ENCODE results near the gene ARFGEF3.
"Not testable (repeated sequence)": the region's sequence is repeated elsewhere in the genome, so short reads cannot be mapped to it uniquely, and the experiment has no call there.

ARFGEF3 gene

DNA sequence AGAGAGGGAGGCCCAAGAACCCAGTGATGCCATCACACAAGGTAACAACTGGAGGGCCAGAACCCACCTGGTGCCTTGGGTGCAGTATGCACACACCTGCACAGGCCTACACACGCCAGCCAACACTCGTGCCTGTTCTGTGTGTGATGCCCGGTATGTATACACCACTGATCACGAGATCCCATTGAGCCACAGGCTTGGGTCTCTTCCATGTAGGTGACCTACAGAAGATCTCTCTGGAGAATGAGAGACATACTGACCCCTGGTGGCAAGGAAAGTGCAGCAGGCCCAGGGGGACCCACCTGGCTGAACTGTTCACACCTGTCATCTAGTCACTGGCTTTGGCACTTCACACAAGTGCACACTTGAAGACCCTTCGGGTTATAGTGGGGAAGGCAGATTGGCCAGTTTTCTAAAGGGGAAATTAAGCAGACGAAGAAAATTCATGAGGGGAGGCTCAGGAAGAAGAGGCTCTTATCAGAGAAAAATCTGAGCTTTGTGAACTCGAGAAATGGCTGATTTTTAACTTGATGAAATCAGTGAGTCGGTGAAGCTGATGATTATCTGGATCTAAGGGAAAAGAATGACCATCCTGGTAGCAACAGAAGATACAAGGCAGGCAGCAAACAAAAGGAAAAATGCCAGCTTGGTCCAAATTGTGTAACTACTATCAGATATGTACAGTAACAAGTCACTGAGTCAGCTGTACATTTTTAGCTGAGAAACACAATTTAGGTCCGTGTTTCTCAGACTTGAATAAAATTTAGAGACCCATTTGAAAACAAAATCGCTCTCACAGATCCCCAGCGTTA lies 125.6 kb downstream of the ARFGEF3 start:
- peak; percentile 19 for DNase-seq

- not testable (repeated sequence) for DNase-seq
These were observed 126.8 kb downstream of the ARFGEF3 start for GRCh38 chr6:138288428-138289085.

DNA sequence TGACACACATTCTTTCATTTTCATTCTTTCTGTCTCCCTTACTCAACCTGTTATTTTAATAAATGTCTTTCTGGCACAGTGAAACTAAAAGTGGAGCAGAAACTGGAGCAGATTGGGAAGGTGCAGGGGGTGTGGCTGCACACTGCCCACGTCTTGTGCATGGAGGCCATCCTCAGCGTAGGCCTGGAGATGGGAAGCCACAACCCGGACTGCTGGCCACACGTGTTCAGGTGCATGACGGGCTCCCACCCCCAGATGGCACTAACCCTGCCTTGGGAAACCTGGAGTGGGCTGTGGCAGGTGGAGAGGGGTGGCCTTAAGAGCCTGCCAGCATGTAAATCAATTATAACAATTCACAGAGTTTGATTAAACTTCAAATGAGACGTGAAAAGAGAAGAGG lies 128.0 kb downstream of the ARFGEF3 start:
- no peak for DNase-seq

DNA sequence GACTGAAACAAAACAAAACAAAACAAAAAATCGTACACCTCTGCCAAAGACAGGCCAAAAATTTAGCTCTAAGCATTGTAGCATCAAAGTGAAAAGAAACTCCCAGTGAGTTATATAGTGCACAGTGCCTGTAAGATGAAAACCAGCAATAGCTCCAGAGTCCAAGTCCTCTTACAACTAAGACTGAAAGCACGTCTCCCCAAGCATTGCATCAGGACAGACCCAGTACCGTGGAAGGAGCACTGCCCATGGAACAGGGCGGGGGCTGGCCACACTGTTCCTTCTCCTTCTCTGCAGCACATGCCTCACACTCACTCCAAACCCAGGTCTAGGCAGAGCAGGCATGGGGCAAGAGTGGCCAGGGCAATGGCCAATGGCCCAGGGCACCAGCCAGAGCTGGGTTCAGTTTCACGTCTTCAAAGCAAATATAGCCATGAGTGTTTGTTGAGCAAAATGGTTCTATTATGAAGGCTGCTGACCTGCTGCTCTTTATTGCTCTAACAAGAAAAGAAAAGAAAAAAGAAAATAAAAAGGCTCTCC lies 128.8 kb downstream of the ARFGEF3 start:
- DNase-seq: no peak

DNA sequence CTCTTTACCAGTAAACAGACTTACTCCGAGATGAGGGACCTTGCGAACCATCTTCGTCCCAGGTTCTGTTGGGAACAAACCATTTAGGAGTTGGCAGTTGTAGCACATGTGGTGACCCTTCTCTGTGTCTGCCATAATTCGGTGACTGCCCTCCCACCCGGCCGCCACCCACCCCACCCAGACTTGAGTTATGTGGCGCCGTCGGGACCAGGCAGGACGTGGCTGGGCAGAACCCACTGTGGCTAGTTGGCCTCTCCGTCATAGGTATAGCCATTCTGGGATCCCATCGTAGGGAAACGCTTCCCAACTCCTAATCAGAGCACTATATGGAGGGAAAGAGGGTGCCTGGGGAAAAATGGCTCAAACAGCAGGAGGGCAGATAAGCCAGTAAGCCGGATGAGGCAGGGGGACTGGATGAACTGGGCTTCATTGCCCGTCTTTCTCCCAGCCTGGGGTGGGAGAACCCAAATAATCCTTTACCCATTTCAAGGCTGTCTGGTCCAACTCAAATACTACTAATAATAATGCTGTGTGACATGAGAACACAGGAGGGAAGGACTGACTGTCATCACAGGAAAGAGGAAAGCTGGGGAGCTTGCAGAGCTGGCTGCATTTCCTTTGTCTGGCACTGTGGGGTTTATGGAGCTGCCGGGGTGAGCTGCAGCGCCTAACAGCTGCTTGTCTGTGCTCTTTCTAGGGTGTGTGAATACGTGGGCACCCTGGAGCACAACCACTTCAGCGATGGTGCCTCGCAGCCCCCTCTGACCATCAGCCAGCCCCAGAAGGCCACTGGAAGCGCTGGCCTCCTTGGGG lies 129.5 kb downstream of the ARFGEF3 start:
- no peak for DNase-seq

DNA sequence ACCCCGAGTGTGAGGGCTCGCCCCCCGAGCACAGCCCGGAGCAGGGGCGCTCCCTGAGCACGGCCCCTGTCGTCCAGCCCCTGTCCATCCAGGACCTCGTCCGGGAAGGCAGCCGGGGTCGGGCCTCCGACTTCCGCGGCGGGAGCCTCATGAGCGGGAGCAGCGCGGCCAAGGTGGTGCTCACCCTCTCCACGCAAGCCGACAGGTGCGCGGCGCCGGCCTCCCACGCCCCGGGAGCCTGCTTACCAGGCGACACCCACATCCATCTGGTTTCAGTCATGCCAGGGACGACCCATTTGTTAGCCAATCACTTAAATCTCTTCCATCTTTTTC lies 130.1 kb downstream of the ARFGEF3 start:
- DNase-seq: no peak

DNA sequence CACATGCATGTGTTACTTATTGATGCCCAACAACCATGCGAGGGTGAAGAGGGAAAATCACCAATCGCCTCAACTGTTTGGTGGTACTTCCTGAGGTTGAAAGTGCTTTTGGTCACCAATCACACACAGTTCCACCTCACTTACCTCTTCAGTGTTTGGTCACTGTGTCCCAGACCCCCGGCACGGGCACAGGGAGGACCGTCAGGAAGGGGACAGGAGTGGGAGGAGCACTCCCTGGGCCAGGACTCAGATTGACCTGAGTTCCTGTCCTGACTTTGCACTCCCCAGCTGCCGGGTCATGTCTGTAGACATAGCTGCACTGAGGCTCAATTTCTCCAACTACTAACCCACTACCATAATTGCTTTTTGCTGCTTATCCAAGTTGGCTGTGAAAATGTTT lies 130.7 kb downstream of the ARFGEF3 start:
- no peak for DNase-seq

GRCh38 chr6:138293428-138294395 lies 132.0 kb downstream of the ARFGEF3 start:
- DNase-seq: no peak

DNA sequence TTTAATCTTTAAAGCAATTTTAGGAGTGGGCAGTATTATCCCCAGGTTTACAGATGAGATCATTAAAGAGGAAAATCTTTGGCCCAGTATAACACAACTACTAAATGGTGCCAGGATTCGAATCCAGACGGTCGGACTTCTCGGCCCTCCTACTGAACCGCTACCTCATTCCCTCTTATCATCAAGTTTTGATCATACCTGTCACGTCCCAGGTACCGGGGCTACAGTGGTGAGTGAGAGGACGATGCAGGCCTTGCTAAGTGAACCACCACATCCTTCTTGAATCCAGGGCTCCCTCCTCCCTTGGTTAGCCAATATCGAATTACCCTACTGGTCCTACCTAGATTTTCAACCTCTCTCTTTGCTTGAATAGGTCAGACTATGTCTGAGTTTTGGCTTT lies 134.6 kb downstream of the ARFGEF3 start:
- no peak for DNase-seq

GRCh38 chr6:138296786-138297185 lies 135.0 kb downstream of the ARFGEF3 start:
- no peak for DNase-seq

DNA sequence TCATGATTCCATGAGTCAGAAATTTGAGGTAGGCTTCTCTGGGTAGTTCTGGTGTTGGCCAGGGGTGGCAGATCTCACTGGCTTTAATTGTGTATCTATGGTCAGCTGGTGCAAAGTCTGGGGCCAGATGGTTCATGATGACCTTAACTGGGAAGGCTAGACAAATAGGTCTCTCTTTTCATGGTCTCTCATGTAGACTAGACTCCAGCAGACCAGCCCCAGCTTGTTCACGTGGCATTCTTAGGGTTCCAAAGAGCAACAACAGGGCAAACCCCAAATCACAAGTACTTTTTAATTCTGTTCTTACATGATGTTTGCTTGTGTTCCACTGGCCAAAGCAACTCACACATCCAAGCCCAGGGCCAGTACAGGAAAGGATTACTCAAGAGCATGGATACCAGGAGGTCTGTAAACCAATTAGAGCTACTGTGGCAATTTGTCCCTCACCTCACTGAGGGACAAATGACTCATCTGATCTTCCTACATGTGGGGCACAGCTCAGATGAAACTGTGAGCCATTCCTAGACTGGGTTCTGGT lies 136.1 kb downstream of the ARFGEF3 start:
- no peak for DNase-seq

- no peak for DNase-seq
These were observed 138.7 kb downstream of the ARFGEF3 start for GRCh38 chr6:138300469-138300868.

GRCh38 chr6:138302554-138302953 lies 140.8 kb downstream of the ARFGEF3 start:
- no peak for DNase-seq

DNA sequence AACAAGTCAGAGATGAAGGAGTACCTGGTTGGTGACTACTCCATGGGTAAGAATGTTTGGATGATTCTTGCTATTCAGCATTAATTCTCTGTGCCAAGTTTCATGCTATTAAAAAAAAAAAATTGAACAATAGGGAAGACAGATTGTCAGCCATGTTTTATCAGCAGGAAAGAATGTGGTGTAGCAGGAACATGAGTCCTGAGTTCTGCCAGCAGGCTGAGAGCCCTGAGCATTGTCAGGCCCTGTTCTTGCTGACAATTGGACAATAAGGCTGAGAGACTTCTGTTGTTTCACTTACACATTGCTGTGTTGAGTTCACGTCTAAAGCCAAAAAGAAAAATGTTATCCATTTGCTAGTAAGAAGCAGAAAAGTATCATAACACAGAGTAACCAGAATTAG lies 145.6 kb downstream of the ARFGEF3 start:
- no peak for DNase-seq

GRCh38 chr6:138307816-138308730 lies 146.3 kb downstream of the ARFGEF3 start:
- DNase-seq: no peak

DNA sequence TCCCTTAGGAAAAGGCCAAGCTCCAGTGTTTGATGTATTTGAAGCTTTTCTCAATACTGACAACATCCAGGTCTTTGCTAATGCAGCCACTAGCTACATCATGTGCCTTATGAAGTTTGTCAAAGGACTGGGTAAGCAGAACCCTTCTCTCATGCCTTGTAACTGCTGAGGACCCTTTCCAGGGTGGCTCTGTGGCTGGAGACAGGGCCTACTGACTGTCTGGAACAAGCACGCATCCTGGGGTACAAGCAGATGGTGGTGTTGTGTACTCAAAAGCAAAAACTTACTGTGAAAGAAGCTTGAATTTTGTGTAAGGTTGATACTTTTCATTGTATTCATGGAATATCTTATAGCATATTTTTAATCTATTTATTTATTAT lies 147.0 kb downstream of the ARFGEF3 start:
- no peak for DNase-seq

DNA sequence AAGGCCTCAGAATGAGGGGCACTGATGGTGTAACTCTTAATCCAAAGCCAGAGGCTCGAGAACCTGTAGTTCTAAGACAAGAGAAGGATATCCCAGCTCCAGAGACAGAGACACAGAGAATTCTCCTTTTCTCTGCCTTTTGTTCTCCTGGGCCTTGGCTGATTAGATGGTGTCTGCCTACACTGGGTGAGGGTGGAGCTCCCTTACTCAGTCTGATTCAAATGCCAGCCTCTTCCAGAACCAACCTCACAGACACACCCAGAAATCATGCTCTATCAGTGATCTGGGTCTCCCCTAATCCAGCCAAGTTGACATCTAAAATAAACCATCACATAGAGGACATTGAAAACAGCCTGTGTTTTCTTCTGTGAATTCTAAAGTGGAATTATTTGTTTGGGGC lies 148.0 kb downstream of the ARFGEF3 start:
- no peak for DNase-seq

DNA sequence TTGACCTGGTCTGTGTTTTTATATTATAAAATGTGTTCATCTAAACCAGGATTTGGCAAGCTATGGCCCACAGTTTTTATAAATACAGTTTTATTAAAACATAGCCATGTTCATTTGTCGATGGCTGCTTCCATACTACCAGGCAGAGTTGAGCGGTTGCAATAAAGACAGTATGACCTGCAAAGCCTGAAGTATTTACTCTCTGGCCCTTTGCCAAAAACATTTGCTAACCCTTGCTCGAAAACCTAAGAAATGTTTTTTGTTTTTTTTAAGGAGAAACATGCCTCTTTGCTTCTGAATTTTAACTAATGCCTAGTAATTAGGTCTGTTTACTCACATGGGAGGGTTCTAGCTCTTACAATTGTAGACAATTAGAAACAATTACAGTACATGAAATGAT lies 148.6 kb downstream of the ARFGEF3 start:
- DNase-seq: no peak

DNA sequence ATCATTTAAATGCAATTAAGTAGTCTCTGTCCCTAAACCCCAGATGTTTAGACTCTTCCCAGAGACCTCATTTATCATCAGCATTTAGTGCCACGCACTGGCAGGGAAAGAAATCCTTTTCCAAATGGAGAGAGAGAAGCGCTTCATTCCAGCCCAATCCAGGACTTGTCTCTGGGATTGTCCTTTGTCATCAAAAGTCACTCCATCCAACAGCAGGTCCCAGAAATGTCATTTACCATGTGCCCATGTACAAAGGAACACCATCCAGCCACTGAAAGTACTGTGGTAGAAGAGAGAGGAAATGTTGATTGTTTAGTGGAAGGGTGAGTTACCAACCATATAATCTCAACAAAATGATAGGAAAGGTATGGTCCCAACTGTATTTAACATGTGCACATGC lies 149.1 kb downstream of the ARFGEF3 start:
- DNase-seq: no peak

DNA sequence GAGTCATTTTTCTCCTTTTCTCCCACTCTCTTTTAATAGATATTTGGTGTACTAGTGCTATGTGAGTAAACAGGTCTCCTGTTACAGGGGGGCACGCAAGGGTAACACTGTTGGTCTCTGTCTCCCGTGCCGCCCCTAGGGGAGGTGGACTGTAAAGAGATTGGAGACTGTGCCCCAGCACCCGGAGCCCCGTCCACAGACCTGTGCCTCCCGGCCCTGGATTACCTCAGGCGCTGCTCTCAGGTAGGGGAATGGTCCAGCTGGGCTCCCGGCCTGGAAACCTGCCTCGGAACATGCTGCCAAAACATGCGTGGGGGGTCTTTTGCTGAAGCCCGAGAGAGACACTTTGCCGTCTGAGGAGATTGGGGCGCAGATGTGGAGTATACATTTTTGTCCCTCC lies 149.5 kb downstream of the ARFGEF3 start:
- no peak for DNase-seq
